HUES64 (cell line): ENCODE measurements around the gene ZNF433.
"Not testable (repeated sequence)": the region's sequence is repeated elsewhere in the genome, so short reads cannot be mapped to it uniquely, and the experiment has no call there.

Experiments used
- H3K27ac ChIP-seq: 2 replicates; pipeline ENCODE4 v1.7.0; 2013; ENCODE audit warnings: low read depth, low read length, inconsistent platforms
- H3K27me3 ChIP-seq: 2 replicates; pipeline ENCODE4 v1.6.1; 2013; ENCODE audit warnings: mild to moderate bottlenecking, low read length; ENCODE audit not compliant: insufficient read depth
- H3K36me3 ChIP-seq: 2 replicates; pipeline ENCODE4 v1.6.1; 2013; ENCODE audit warnings: mild to moderate bottlenecking, low read length; ENCODE audit not compliant: insufficient read depth
- H3K4me1 ChIP-seq: 2 replicates; pipeline ENCODE4 v1.6.1; 2013; ENCODE audit warnings: mild to moderate bottlenecking, low read length, moderate library complexity; ENCODE audit not compliant: insufficient read depth
- H3K4me3 ChIP-seq: 2 replicates; pipeline ENCODE4 v1.5.1; 2013; ENCODE audit warnings: mild to moderate bottlenecking, low read length, moderate library complexity
- H3K9ac ChIP-seq: 2 replicates; pipeline ENCODE4 v1.6.1; 2013; ENCODE audit warnings: mild to moderate bottlenecking, low read depth, low read length
- H3K9me3 ChIP-seq: 2 replicates; pipeline ENCODE4 v1.6.1; 2013; ENCODE audit warnings: low read depth, low read length; ENCODE audit not compliant: insufficient read depth
- WGBS: fragments of 150-250, 120-280 bp; methylation state at CpG from one replicate; pipeline ENCODE4 v1.1.7; 2013; ENCODE audit warnings: missing lambda C conversion rate; 5-methylcytosine and 5-hydroxymethylcytosine counted together

Gene ZNF433

GRCh38 chr19:12043752-12044422 is 8.4 kb upstream of the ZNF433 start:
- Histone ChIP-seq H3K36me3 (peaks cover 64% of the 10 kb centered on the region), H3K27me3 (no peaks in the 10 kb centered on the region), H3K4me3 (peak overlapping the region; percentile 2; the same call in 1 of the 2 replicates), H3K9ac (no peak overlapping the region), H3K9me3 (peaks cover 61% of the 10 kb centered on the region), H3K4me1 (no peaks in the 10 kb centered on the region), H3K27ac (no peak overlapping the region)
- 98% methylated on average over 4 of the region's 5 CpGs for WGBS

- no peak overlapping the region for H3K9ac ChIP-seq
- H3K36me3 ChIP-seq = peaks cover 62% of the 10 kb centered on the region
- H3K9me3 ChIP-seq = peaks cover 60% of the 10 kb centered on the region
- no peak overlapping the region for H3K27ac ChIP-seq
- no peak overlapping the region for H3K4me3 ChIP-seq
- H3K4me1 ChIP-seq = no peaks in the 10 kb centered on the region
- no peaks in the 10 kb centered on the region for H3K27me3 ChIP-seq
These were observed 7.4 kb upstream of the ZNF433 start for GRCh38 chr19:12042893-12043292.

DNA sequence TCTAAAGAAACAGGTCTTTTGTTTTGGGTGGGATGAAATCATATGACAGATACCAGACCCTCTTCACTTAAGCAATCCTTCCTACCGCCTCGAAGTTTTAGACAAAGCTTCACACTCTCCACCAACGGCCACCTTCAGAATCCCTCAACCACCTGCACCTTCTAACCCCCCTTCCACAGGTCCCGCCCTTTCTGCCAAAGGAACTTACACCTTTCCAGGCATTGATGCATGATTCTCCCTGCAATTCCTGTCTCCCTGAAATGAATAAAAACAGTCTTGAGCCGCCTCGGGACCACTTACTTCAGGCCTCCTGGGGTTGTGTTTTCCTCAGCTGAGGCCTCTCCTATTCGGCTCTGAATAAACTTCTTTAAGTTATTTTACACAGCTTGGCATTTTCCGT is 859 bp downstream of the ZNF433 start:
- H3K4me1 ChIP-seq = peaks cover 6% of the 10 kb centered on the region; the same call in 1 of the 2 replicates
- no peak overlapping the region for H3K27ac ChIP-seq
- WGBS = 28% methylated on average over 7 of the region's 8 CpGs
- no peaks in the 10 kb centered on the region for H3K27me3 ChIP-seq
- H3K9me3 ChIP-seq = peaks cover 5% of the 10 kb centered on the region; the same call in 1 of the 2 replicates
- H3K4me3 ChIP-seq = peak overlapping the region; percentile 84
- 0 out of 2 replicates have a peak, but pooled peaks cover under 1% of the 10 kb centered on the region for H3K36me3 ChIP-seq
- H3K9ac ChIP-seq = peak overlapping the region; percentile 93

GRCh38 chr19:12034198-12034597 is 1.3 kb downstream of the ZNF433 start:
- Histone ChIP-seq H3K4me3 (peak overlapping the region; percentile 84), H3K4me1 (peaks cover 6% of the 10 kb centered on the region; the same call in 1 of the 2 replicates)

GRCh38 chr19:12015753-12016116 is 19.7 kb downstream of the ZNF433 start:
- Histone ChIP-seq H3K4me1 (no peaks in the 10 kb centered on the region), H3K36me3 (peaks cover 75% of the 10 kb centered on the region), H3K27ac (no peak overlapping the region), H3K9me3 (peaks cover 92% of the 10 kb centered on the region), H3K27me3 (no peaks in the 10 kb centered on the region), H3K4me3 (no peak overlapping the region), H3K9ac (no peak overlapping the region)
- no CpG with 5 or more reads among the region's 2 CpGs for whole genome bisulfite sequencing

More at GRCh38 chr19:12034198-12034597, 1.3 kb downstream of the ZNF433 start:
- H3K9ac ChIP-seq = no peak overlapping the region
- H3K27ac ChIP-seq = no peak overlapping the region
- H3K36me3 ChIP-seq = peaks cover 3% of the 10 kb centered on the region; the same call in 1 of the 2 replicates
- no peaks in the 10 kb centered on the region for H3K27me3 ChIP-seq
- WGBS = 93% methylated on average over 1 of the region's 2 CpGs
- peaks cover 8% of the 10 kb centered on the region; the same call in 1 of the 2 replicates for H3K9me3 ChIP-seq

DNA sequence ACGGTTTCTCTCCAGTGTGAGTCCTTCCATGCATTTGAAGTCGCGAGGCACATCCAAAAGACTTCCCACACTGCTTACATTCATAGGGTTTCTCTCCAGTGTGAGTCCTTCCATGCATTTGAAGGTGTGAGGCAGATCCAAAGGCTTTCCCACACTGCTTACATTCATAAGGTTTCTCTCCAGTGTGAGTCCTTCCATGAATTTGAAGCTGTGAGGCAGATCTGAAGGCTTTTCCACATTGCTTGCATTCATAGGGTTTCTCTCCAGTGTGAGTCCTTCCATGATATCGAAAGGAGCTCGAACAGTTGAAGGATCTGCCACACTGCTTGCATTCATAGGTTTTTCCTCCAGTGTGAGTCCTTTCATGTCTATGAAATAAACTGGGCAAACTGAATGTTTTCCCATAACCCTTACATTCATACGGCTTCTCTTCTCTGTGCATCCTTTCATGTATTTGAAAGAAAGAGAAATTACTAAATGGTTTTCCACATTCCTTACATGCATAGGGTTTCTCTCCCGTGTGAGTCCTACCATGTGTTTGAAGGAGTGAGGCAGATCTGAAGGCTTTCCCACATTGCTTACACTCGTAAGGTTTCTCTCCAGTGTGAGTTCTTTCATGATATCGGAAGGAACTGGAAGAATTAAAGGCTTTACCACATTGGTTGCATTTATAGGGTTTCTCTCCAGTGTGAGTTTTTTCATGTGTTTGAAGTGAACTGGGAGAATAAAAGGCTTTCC is 20.3 kb downstream of the ZNF433 start:
- Histone ChIP-seq H3K4me3 (no peak overlapping the region), H3K9ac (no peak overlapping the region), H3K36me3 (peaks cover 75% of the 10 kb centered on the region), H3K27me3 (no peaks in the 10 kb centered on the region), H3K27ac (no peak overlapping the region), H3K4me1 (no peaks in the 10 kb centered on the region), H3K9me3 (peaks cover 88% of the 10 kb centered on the region)
- WGBS = 93% methylated on average over 9 of the region's 9 CpGs

- Histone ChIP-seq H3K36me3 (peaks cover 22% of the 10 kb centered on the region), H3K4me1 (no peaks in the 10 kb centered on the region), H3K27me3 (no peaks in the 10 kb centered on the region), H3K9ac (no peak overlapping the region), H3K9me3 (no peaks in the 10 kb centered on the region), H3K27ac (no peak overlapping the region), H3K4me3 (no peak overlapping the region)
- WGBS = 95% methylated on average over 9 of the region's 9 CpGs
These were observed 35.1 kb downstream of the ZNF433 start for GRCh38 chr19:12000152-12000981.

DNA sequence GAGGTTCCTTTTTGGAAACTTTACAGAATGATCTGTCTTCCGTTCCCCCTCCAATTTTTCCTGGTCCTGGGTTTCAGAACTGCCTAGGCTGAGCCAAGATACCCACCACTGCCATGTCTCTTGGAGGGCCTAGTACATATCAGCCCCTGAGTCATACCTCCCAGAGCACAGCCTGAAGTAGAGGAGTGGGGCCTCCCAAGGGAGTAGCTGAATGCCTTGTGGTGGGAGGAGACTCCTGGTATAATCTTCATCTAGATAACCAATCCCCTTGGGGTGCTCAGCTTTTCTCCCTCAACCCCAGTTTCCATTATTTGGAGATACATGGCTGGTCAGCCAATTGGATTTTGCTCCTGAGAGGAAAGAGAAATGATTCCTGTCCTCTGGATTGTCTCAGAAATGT is 40.3 kb downstream of the ZNF433 start:
- no peak overlapping the region for H3K9ac ChIP-seq
- no peaks in the 10 kb centered on the region for H3K9me3 ChIP-seq
- no peaks in the 10 kb centered on the region for H3K4me1 ChIP-seq
- no peaks in the 10 kb centered on the region for H3K27me3 ChIP-seq
- H3K4me3 ChIP-seq = no peak overlapping the region
- H3K27ac ChIP-seq = no peak overlapping the region
- 93% methylated on average over 1 of the region's 1 CpG for WGBS
- peaks cover 9% of the 10 kb centered on the region for H3K36me3 ChIP-seq

DNA sequence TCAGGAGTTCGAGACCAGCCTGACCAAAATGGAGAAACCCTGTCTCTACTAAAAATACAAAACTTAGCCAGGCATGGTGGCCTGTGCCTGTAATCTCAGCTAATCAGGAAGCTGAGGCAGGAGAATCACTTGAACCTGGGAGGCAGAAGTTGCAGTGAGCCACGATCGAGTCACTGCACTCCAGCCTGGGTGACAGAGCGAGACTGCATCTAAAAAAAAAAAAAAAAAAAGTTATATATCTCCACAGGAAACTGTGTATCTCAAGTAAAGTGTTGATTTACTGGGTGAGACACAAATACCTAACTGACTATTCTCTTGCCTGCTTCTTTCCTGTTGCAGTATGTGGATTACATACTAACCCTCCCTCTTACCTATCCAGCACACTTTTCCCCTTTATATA is 43.6 kb downstream of the ZNF433 start:
- H3K27ac ChIP-seq, H3K4me1 ChIP-seq, H3K9me3 ChIP-seq, H3K9ac ChIP-seq, H3K27me3 ChIP-seq, H3K4me3 ChIP-seq: not testable (repeated sequence)
- WGBS = 93% methylated on average over 3 of the region's 4 CpGs
- peaks cover 15% of the 10 kb centered on the region for H3K36me3 ChIP-seq

- peaks cover 15% of the 10 kb centered on the region for H3K36me3 ChIP-seq
- H3K9ac ChIP-seq = no peak overlapping the region
- H3K27ac ChIP-seq = no peak overlapping the region
- 0 out of 2 replicates have a peak, but pooled peaks cover 4% of the 10 kb centered on the region for H3K4me1 ChIP-seq
- 90% methylated on average over 9 of the region's 9 CpGs for WGBS
- no peaks in the 10 kb centered on the region for H3K27me3 ChIP-seq
- peak overlapping the region; percentile 88 for H3K4me3 ChIP-seq
- no peaks in the 10 kb centered on the region for H3K9me3 ChIP-seq
These were observed 46.4 kb downstream of the ZNF433 start for GRCh38 chr19:11989112-11989456.
